Adrenal gland (tissue), 19 donors: ENCODE measurements around the gene ARHGAP10. TPM values are rescaled to one million over a fixed set of nuclear protein-coding genes. Genes with fewer than 3 reads are reported as not detected.

Experiments used
- DNase-seq, 7 donors: peaks; one replicate each; pipeline ENCODE4 v3.0.0-alpha.2; 2019 to 2020
- H3K27ac ChIP-seq, 5 donors: fragments of 200-600 bp; sonication (generic) in 4 of 5; 1 replicate in 3 of 5; 2 replicates in 2 of 5; pipeline versions ENCODE4 v1.5.1 to v1.8.0; 2016 to 2020; ENCODE audit warnings: mild to moderate bottlenecking in 1 of 5
- H3K27me3 ChIP-seq: fragments of 200-600 bp; 2 replicates; pipeline ENCODE4 v1.8.0; 2021
- H3K36me3 ChIP-seq, 2 donors: fragments of 200-600 bp; replicated peaks in 1 of 2; 1 replicate in 1 of 2; 2 replicates in 1 of 2; pipeline versions ENCODE4 v1.5.1 to v1.8.0; 2018 to 2022
- H3K4me1 ChIP-seq, 2 donors: fragments of 200-600 bp; replicated peaks in 1 of 2; 1 replicate in 1 of 2; 2 replicates in 1 of 2; pipeline versions ENCODE4 v1.5.1 to v1.8.0; 2018 to 2021
- H3K4me3 ChIP-seq, 4 donors: fragments of 200-600 bp; sonication (generic) in 3 of 4; one replicate each; pipeline ENCODE4 v1.5.1; 2016 to 2018
- H3K9me3 ChIP-seq, 3 donors: fragments of 200-600 bp; sonication (generic) in 1 of 3; replicated peaks in 1 of 3; 1 replicate in 2 of 3; 2 replicates in 1 of 3; pipeline versions ENCODE4 v1.5.1 to v1.8.0; 2016 to 2021
- POLR2A ChIP-seq, 2 donors: fragments of 450-650 bp; IDR thresholded peaks; one replicate each; pipeline ENCODE4 v1.6.1; 2017; ENCODE audit warnings: antibody characterized with exemption in 2 of 2, mild to moderate bottlenecking in 2 of 2, moderate library complexity in 1 of 2
- WGBS, 4 donors: extraction: QIAGEN DNeasy Blood & Tissue Kit in 2 of 4; methylation state at CpG; one replicate each; pipeline versions ENCODE4 v1.1.5 to v1.1.7; 2013 to 2017; 5-methylcytosine and 5-hydroxymethylcytosine counted together
- intact Hi-C, 2 donors: fragments of 100-400 bp; cut with DNase I; formaldehyde crosslinking; loops; one replicate each; pipeline versions ENCODE4 v1.14.1 to v1.15.0; 2022 to 2023
- long read RNA-seq, 10 donors: library from polyadenylated mRNA in 3 of 10; unstranded in 2 of 10; stranded (forward) in 1 of 10; transcript quantifications; one replicate each; pipeline ENCODE4 v2.0.0 and lab custom pipeline, GENCODE V29; 2021 to 2026
- polyA plus RNA-seq, 3 donors: library from polyadenylated mRNA; stranded (reverse); fragments of 200-250 nt in 2 of 3; fragments of 350-450 nt in 1 of 3; fragmentation: Illumina TruSeq in 1 of 3; extraction: RNeasy Lipid Tissue Mini Kit (QIAGEN cat#74804) in 1 of 3; gene quantifications; one replicate each; pipeline ENCODE4 v1.2.3, GENCODE V29; 2013 to 2014
- total RNA-seq, 9 donors: library from RNA; depleted of rRNA in 4 of 9; stranded (reverse); fragments of >200 nt in 4 of 9; fragments of 120-200 nt in 1 of 9; fragmentation: NEBNext Ultra II Directional in 1 of 9; extraction: Animal tissue kit (Norgen Biotek cat#: 25700) in 1 of 9; gene quantifications; one replicate each; pipeline versions ENCODE4 v1.1.0 to v1.2.4, GENCODE V29; 2013 to 2023
- TF ChIP-seq, protein P1 (sequence below), 6 experiments: fragments of 450-650 bp in 4 of 6; fragments of 200-600 bp in 2 of 6; sonication (generic) in 1 of 6; IDR thresholded peaks; 1 replicate in 5 of 6; 2 replicates in 1 of 6; pipeline versions ENCODE4 v1.5.1 to v1.8.0; 2016 to 2021; ENCODE audit warnings: antibody characterized with exemption in 6 of 6, mild to moderate bottlenecking in 2 of 6, moderate library complexity in 1 of 6
- donor health status: healthy with polysubstance abuse.
- donor health status: Bipolar disorder and iron deficiency.
- donor health status: DM: yes; HTN: yes; CAD: no.
- donor health status: DM: no; HTN: no; CAD: no.
- donor health status: DM: no; HTN: no; CAD: no.
- donor health status: DM: yes; HTN: yes; CAD: no.

The ARHGAP10 gene, protein sequence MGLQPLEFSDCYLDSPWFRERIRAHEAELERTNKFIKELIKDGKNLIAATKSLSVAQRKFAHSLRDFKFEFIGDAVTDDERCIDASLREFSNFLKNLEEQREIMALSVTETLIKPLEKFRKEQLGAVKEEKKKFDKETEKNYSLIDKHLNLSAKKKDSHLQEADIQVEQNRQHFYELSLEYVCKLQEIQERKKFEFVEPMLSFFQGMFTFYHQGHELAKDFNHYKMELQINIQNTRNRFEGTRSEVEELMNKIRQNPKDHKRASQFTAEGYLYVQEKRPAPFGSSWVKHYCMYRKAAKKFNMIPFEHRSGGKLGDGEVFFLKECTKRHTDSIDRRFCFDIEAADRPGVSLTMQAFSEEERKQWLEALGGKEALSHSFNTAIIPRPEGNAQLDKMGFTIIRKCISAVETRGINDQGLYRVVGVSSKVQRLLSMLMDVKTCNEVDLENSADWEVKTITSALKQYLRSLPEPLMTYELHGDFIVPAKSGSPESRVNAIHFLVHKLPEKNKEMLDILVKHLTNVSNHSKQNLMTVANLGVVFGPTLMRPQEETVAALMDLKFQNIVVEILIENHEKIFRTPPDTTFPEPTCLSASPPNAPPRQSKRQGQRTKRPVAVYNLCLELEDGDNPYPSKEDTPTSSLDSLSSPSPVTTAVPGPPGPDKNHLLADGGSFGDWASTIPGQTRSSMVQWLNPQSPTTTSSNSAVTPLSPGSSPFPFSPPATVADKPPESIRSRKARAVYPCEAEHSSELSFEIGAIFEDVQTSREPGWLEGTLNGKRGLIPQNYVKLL
- total RNA-seq (10 to 100 TPM in 8 of 9 donors, 1 to 10 TPM in 1; 7.0 to 40.8 (median 25.7) TPM), polyA plus RNA-seq (10 to 100 TPM; 12.9 to 22.9 (median 17.6) TPM)
- long read RNA-seq, donor 1: 0 reads
- long read RNA-seq, donor 2: 0 reads
- long read RNA-seq, donor 3: 0 reads
- long read RNA-seq, donor 4, partial matches to known transcripts: 8 of 12 reads
- long read RNA-seq, donor 4, other reads (novel, unspliced or antisense): 3 of 12 reads
- long read RNA-seq, donor 5, transcript ARHGAP10-201 (23 exons, 3,299 nt): major isoform, 20 of 35 reads
- long read RNA-seq, donor 5, partial matches to known transcripts: 3 of 35 reads
- long read RNA-seq, donor 5, other reads (novel, unspliced or antisense): 12 of 35 reads
- long read RNA-seq, donor 6, partial matches to known transcripts: 8 of 11 reads
- long read RNA-seq, donor 6, other reads (novel, unspliced or antisense): 0 of 11 reads
- long read RNA-seq, donor 7, partial matches to known transcripts: 0 of 1 reads
- long read RNA-seq, donor 7, other reads (novel, unspliced or antisense): 0 of 1 reads
- long read RNA-seq, donor 8, partial matches to known transcripts: 0 of 1 reads
- long read RNA-seq, donor 8, other reads (novel, unspliced or antisense): 0 of 1 reads
- long read RNA-seq, donor 9, partial matches to known transcripts: 0 of 1 reads
- long read RNA-seq, donor 9, other reads (novel, unspliced or antisense): 0 of 1 reads
- long read RNA-seq, donor 10: 0 reads

DNA sequence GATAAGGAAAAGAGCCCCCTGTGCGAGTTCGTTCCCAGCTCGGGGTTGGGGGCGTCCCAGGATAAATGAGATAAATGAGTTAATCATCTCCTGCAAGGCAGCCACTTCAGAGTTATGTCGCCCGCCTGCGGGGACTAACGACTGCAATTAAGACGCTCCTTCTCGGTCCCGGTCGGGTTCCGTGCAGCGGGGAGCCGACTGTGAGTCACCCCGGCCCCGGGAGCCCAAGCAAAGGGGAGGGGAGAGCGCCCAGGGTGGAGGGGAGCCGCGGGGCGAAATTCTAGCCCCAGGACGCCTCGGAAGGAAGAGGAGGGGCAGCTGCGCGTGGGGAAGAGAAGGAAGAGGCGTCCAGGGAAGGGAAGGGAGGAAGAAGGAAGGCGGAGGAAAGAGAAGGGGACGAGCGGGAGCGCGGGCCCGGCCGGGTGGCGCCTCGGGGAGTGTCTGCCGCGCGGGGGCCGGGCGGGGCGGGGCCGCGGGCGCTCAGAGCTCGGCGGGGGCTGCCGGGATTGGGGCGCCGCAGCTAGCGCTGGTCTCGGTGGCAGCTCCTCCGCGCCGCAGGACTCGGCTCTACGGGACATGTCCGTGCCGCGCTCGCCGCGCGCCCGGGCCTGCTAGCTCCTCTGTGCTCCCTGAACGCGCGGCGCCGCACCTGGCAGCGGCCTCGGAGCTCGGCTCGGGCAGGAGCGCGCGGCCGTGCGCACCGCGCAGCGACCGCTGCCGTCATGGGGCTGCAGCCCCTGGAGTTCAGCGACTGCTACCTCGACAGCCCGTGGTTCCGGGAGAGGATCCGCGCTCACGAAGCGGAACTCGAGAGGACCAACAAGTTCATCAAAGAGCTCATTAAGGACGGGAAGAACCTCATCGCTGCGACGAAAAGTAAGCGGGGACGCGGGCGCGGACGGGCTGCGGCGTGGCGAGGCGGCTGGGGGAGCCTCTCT is at the start of gene ARHGAP10:
TSS of gene ARHGAP10 (plus strand) at position 509 of the 938 bp plus-strand sequence. CDS start at position 723, 214 bp downstream.
- Histone ChIP-seq H3K4me1 (peaks cover 18 to 37% of the 10 kb centered on the region in 2 donors), H3K27me3 (no peaks in the 10 kb centered on the region), H3K4me3 (peak within 1 kb of the TSS; percentile 81 to 95 (median 88)), H3K9me3 (no peaks in the 10 kb centered on the region), H3K36me3 (no peaks in the 10 kb centered on the region), H3K27ac (peak within 1 kb of the TSS; percentile 12 to 98 (median 94))
- peak; percentile 78 to 85 (median 81) for DNase-seq
- TF ChIP-seq, protein P1, sequence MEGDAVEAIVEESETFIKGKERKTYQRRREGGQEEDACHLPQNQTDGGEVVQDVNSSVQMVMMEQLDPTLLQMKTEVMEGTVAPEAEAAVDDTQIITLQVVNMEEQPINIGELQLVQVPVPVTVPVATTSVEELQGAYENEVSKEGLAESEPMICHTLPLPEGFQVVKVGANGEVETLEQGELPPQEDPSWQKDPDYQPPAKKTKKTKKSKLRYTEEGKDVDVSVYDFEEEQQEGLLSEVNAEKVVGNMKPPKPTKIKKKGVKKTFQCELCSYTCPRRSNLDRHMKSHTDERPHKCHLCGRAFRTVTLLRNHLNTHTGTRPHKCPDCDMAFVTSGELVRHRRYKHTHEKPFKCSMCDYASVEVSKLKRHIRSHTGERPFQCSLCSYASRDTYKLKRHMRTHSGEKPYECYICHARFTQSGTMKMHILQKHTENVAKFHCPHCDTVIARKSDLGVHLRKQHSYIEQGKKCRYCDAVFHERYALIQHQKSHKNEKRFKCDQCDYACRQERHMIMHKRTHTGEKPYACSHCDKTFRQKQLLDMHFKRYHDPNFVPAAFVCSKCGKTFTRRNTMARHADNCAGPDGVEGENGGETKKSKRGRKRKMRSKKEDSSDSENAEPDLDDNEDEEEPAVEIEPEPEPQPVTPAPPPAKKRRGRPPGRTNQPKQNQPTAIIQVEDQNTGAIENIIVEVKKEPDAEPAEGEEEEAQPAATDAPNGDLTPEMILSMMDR (IDR thresholded peaks at IDR 0.05): no peak
- peak; percentile 65 to 79 for TF ChIP-seq POLR2A (IDR thresholded peaks at IDR 0.05)
- intact Hi-C loops: no loop called here
- WGBS, 4 donors: 0 to 1% (median 0%) methylated on average over 36 to 106 of the region's 106 CpGs

- Histone ChIP-seq H3K4me1 (peaks cover 6 to 33% of the 10 kb centered on the region in 2 donors), H3K27ac (peak overlapping the region in 3 of 5 donors; percentile 6 to 93 (median 86)), H3K4me3 (peak overlapping the region in 2 of 4 donors; percentile 82 to 87), H3K9me3 (no peaks in the 10 kb centered on the region), H3K27me3 (no peaks in the 10 kb centered on the region), H3K36me3 (no peaks in the 10 kb centered on the region)
- TF ChIP-seq POLR2A (IDR thresholded peaks at IDR 0.05): no peak
- TF ChIP-seq, protein P1 (IDR thresholded peaks at IDR 0.05): no peak
- no peak for DNase-seq
- 57 to 71% (median 68%) methylated on average over 3 of the region's 3 CpGs for WGBS, 4 donors
- intact Hi-C loops: no loop called here
Observed at GRCh38 chr4:147682755-147683154, 49.1 kb upstream of the ARHGAP10 start.

GRCh38 chr4:147683188-147683591 is 48.7 kb upstream of the ARHGAP10 start:
- H3K4me1 ChIP-seq: peaks cover 6 to 33% of the 10 kb centered on the region in 2 donors
- H3K4me3 ChIP-seq: peak overlapping the region in 3 of 4 donors; percentile 82 to 87 (median 83)
- intact Hi-C loops: no loop called here
- H3K9me3 ChIP-seq: no peaks in the 10 kb centered on the region
- peak; percentile 20 to 68 (median 47) for DNase-seq
- H3K27ac ChIP-seq: peak overlapping the region; percentile 6 to 94 (median 86)
- TF ChIP-seq, protein P1 (IDR thresholded peaks at IDR 0.05): no peak
- TF ChIP-seq POLR2A (IDR thresholded peaks at IDR 0.05): peak; percentile 39 to 65
- no peaks in the 10 kb centered on the region for H3K36me3 ChIP-seq
- no peaks in the 10 kb centered on the region for H3K27me3 ChIP-seq
- WGBS, 4 donors: 2 to 3% (median 2%) methylated on average over 10 of the region's 10 CpGs
